ENCODE measurements around the gene TPP2.
A peak's percentile ranks its signal among the peaks of the same experiment; 100 is the strongest.

The TPP2 gene

DNA sequence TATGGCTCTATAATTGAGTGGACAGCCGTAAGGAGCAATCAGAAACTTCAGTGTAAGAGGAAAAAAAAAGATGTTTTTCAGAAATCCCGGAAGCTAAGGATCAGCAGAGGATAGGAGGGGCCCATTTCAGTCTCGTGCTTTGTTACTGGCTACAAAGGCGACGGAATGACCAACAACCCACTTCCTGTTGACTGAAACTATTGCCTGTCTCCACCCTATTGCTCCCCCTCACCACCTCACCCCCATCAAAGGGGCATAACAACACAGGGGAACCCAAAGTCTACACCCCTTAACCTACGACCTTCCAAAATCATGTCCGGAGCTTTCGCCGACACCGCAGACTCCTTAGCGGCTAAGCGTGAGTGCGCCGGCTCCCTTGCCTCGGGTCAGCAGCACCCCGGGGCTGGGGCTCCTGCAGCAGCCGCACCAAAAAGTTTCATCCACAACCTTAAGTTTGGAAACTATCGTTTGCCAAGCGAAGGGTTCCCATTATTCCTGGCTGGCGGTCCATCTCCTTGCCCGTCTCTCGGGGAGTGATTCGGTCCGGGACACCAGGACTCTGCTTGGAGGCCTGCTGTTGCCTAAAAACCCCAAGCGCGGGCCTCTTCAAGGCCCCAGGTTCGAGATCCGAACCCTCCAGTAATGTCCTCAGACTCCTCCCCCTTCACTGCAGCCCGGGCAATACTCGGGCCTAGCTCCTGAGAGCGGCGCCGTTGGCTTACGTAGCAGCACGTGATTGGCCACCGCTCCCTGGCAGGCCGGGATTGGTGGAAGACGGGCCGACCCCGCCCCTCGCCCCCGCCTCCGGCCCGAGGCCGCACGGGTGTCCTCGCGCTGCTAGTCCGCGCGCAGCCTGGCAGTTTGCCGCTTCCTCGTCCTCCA lies at the start of gene TPP2:
Gene TPP2, plus strand, starts transcription at position 840 of the 882 bp plus-strand sequence. CDS start 53 bp downstream, outside the sequence.
- Histone ChIP-seq H3K9ac (ENCODE audit: low read depth, low read length) (peak within 1 kb of the TSS; percentile 86), H3K9me3 (ENCODE audit: control insufficient read depth, insufficient read depth, low read length) (no peaks in the 10 kb centered on the region), H3K36me3 (ENCODE audit: insufficient read depth, low read length) (no peaks in the 10 kb centered on the region), H3K4me1 (ENCODE audit: insufficient read depth, low read length) (0 out of 2 replicates have a peak, but pooled peaks cover 4% of the 10 kb centered on the region)

DNA sequence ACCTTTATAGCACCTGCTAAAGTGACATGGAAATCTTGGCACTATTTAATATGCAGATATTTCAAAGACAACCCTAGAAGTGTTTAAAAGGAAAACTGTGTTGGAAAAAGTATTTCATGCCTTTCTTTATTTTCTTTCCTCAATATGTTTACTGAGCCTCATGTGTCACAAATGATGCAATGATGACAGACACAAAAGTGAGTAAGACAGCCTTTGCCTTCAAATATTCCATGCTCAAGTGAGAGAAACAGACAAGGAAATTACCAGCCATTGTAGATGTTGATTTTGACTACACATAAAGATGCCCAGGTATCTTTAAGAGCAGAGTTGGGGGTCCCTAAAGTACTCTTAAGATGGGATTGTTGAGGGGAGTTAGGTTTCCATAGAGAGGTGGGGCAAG lies 48.0 kb upstream of the TPP2 start:
- no peak overlapping the region for H3K9ac ChIP-seq (ENCODE audit: low read depth, low read length)
- no peaks in the 10 kb centered on the region for H3K36me3 ChIP-seq (ENCODE audit: insufficient read depth, low read length)
- no peaks in the 10 kb centered on the region; the same call in 1 of the 2 replicates for H3K4me1 ChIP-seq (ENCODE audit: insufficient read depth, low read length)
- no peaks in the 10 kb centered on the region for H3K9me3 ChIP-seq (ENCODE audit: control insufficient read depth, insufficient read depth, low read length)

DNA sequence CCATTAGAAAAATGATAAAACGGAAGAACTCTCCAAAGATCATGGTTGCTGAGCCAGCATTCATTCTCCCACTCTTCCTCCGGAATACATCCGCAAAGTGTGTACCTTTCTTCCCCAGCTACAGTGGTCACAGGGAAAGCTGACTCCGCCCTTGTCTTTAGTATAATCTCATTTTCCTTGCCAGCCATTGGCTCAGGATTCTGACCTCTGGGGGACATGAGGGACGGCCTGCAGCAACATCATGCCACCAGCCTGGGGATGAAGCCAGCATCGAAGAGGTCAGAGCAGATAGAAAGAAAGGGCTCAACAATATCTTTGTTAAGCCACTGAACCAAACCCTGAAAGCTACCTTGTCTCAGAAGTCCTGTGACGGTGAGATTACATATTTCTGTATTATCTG lies 46.3 kb upstream of the TPP2 start:
- H3K36me3 ChIP-seq (ENCODE audit: insufficient read depth, low read length) = no peaks in the 10 kb centered on the region
- H3K9me3 ChIP-seq (ENCODE audit: control insufficient read depth, insufficient read depth, low read length) = no peaks in the 10 kb centered on the region
- H3K9ac ChIP-seq (ENCODE audit: low read depth, low read length) = no peak overlapping the region
- no peaks in the 10 kb centered on the region; the same call in 1 of the 2 replicates for H3K4me1 ChIP-seq (ENCODE audit: insufficient read depth, low read length)

DNA sequence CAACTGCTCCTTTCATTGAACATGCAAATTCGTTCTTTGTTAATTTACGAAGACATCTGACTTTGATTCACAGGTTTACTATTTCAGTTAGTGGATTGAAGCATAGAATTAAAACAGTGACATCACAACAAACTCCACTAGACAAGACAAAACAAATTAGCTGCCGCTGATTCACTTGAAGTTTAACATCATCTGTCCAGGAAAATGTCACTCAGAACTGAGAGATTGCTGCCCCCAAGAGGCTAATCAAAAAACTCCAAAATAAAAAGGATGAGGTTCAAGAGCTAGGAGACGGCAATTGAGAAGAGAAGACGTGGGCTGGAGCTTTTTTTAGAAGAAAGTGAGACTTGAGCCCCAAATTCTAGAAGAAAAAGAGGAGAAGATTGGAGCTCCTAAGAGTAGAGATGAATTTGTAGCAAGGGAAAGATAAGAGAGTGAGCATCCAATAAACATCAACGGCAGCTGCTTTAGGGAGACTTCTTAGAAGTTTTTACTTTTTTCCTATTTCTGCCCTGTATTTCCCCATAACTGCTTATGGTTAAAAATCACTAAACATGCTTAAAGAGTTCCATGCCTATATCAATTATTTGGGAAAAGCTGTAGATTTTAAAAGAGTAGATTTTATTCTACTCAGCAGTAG lies 40.8 kb upstream of the TPP2 start:
- no peak overlapping the region for H3K9ac ChIP-seq (ENCODE audit: low read depth, low read length)
- no peaks in the 10 kb centered on the region for H3K4me1 ChIP-seq (ENCODE audit: insufficient read depth, low read length)
- no peaks in the 10 kb centered on the region for H3K36me3 ChIP-seq (ENCODE audit: insufficient read depth, low read length)
- H3K9me3 ChIP-seq (ENCODE audit: control insufficient read depth, insufficient read depth, low read length) = no peaks in the 10 kb centered on the region

DNA sequence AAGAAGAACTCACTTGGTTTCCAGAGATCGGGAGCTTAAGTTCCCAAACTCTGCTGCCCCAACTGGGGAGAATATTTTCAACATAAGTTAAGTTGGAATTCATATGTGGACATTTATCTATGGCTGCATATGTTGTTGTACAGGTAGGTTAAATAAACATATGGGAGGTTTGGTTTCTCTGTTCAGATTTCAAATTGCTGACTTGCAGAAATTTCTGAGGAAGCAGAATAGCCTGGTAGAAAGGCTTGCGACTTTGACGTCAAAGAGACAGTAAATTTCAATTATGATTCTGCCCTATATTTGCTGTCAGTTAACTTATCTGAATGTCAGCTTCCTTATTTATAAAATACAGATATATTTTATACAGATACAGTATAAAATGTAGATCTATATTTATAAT lies 40.0 kb upstream of the TPP2 start:
- Histone ChIP-seq H3K9ac (ENCODE audit: low read depth, low read length) (no peak overlapping the region), H3K4me1 (ENCODE audit: insufficient read depth, low read length) (no peaks in the 10 kb centered on the region), H3K36me3 (ENCODE audit: insufficient read depth, low read length) (no peaks in the 10 kb centered on the region), H3K9me3 (ENCODE audit: control insufficient read depth, insufficient read depth, low read length) (no peaks in the 10 kb centered on the region)

DNA sequence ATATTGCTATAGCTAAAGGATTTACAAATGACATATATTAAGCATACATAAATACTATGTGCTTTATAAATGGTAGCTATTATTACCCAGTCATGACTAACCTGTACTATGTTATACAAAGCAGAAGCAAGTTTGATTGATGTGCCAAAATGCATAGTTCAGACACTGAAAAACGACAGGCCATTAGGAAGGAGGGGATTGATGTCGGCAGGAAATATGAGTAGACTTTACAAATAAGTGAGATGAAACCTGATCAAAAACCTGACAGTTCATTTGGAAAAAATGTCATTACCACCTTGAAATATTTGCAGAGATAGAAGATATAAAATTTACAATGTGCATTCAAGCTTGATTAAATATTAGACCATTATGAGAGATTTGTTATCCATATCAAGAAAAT lies 38.8 kb upstream of the TPP2 start:
- no peaks in the 10 kb centered on the region for H3K36me3 ChIP-seq (ENCODE audit: insufficient read depth, low read length)
- H3K9me3 ChIP-seq (ENCODE audit: control insufficient read depth, insufficient read depth, low read length) = no peaks in the 10 kb centered on the region
- H3K9ac ChIP-seq (ENCODE audit: low read depth, low read length) = no peak overlapping the region; the same call in 1 of the 2 replicates
- H3K4me1 ChIP-seq (ENCODE audit: insufficient read depth, low read length) = no peaks in the 10 kb centered on the region

DNA sequence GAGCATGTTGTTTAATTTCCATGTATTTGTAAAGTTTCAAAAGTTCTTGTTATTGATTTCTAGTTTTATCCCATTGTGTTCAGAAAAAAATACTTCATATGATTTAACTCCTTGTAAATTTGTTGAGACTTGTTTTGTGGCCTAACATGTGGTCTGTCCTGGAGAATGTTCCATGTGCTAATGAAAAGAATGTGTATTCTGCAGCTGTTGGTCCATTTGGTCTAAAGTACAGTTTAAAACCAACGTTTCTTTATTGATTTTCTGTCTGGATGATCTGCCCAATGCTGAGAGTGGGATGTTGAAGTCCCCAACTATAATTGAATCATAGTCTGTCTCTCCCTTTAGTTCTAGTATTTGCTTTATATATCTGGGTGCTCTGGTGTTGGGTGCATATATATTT lies 34.9 kb upstream of the TPP2 start:
- H3K9me3 ChIP-seq (ENCODE audit: control insufficient read depth, insufficient read depth, low read length) = no peaks in the 10 kb centered on the region
- H3K4me1 ChIP-seq (ENCODE audit: insufficient read depth, low read length) = no peaks in the 10 kb centered on the region
- H3K36me3 ChIP-seq (ENCODE audit: insufficient read depth, low read length) = no peaks in the 10 kb centered on the region
- no peak overlapping the region for H3K9ac ChIP-seq (ENCODE audit: low read depth, low read length)

DNA sequence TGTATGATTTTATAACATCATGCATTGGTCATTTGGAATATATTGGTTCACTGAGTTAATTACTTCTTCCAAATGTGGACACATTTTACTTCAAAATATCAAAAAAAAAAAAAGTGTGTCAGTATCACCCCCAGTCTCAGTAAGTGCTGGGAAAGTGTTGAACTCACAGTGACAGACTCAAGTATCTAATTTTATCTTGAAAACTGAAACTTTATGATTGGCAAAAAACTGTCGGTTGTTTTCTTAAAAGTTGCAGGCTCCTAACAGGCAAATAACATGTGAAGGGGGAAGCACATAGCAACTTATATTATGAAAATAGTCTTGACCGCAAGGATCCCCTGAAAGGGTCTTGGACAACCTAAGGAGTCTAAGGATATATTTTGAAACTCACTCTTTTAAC lies 33.5 kb upstream of the TPP2 start:
- Histone ChIP-seq H3K4me1 (ENCODE audit: insufficient read depth, low read length) (no peaks in the 10 kb centered on the region), H3K9me3 (ENCODE audit: control insufficient read depth, insufficient read depth, low read length) (no peaks in the 10 kb centered on the region), H3K9ac (ENCODE audit: low read depth, low read length) (no peak overlapping the region), H3K36me3 (ENCODE audit: insufficient read depth, low read length) (no peaks in the 10 kb centered on the region)

DNA sequence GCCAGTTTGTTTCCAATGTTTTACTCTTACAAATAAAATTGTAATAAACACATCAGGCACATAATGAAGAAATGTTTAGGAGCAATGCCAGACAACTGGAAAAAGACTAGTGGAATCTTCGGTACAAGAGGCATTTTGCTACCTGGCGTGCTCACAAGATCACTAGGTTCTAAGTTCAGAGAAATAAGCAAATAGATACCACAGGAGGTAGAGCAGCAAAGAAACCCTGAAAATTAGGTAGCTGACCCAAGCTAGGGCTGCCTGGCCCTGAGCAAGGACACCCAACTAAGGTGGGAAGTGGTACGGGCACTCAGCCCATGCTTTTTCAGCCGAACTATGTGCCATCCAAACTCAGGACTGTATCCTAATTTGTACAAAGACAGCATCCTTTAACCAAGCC lies 32.2 kb upstream of the TPP2 start:
- H3K4me1 ChIP-seq (ENCODE audit: insufficient read depth, low read length) = no peaks in the 10 kb centered on the region
- H3K36me3 ChIP-seq (ENCODE audit: insufficient read depth, low read length) = no peaks in the 10 kb centered on the region
- H3K9me3 ChIP-seq (ENCODE audit: control insufficient read depth, insufficient read depth, low read length) = no peaks in the 10 kb centered on the region
- H3K9ac ChIP-seq (ENCODE audit: low read depth, low read length) = no peak overlapping the region

DNA sequence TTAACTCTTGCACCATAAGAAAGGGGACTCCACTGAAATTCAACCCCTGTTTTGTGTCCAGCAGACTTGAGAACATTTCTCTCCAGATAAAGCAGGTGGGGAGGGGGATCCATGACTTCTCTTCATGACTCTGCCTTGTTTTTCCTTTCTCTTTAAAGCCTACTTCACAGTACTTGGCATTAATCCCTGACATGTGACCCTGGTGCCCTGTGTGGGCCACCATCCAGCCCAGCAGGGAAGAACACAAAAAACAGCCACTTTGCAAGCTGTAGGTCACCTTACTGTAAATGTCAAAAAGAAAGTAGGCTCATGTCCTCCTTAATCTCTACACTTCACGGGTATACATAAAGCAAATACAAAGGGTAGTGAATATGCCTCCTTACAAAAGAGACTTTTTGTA lies 30.3 kb upstream of the TPP2 start:
- H3K36me3 ChIP-seq (ENCODE audit: insufficient read depth, low read length) = no peaks in the 10 kb centered on the region
- H3K4me1 ChIP-seq (ENCODE audit: insufficient read depth, low read length) = no peaks in the 10 kb centered on the region
- no peaks in the 10 kb centered on the region for H3K9me3 ChIP-seq (ENCODE audit: control insufficient read depth, insufficient read depth, low read length)
- H3K9ac ChIP-seq (ENCODE audit: low read depth, low read length) = no peak overlapping the region

DNA sequence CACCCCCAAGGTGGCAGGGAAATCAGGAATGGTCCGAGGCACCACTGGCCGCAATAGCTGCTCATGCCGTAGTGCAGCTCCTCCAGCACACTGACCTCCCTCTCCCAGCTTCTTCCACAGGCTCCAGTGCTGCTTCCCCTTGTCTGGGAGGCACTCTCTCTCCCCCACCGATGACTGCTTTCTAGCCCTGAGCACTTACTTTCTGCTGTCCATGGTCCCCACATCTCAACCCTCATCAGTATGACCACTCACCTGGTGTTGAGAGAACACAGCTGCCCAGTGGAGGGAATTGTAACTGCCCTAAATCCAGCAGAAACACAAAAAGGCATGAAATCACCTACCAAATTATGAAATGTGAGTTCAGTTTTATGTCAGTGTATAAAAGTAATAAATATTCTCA lies 28.9 kb upstream of the TPP2 start:
- Histone ChIP-seq H3K36me3 (ENCODE audit: insufficient read depth, low read length) (no peaks in the 10 kb centered on the region), H3K9me3 (ENCODE audit: control insufficient read depth, insufficient read depth, low read length) (no peaks in the 10 kb centered on the region), H3K9ac (ENCODE audit: low read depth, low read length) (no peak overlapping the region), H3K4me1 (ENCODE audit: insufficient read depth, low read length) (no peaks in the 10 kb centered on the region)

DNA sequence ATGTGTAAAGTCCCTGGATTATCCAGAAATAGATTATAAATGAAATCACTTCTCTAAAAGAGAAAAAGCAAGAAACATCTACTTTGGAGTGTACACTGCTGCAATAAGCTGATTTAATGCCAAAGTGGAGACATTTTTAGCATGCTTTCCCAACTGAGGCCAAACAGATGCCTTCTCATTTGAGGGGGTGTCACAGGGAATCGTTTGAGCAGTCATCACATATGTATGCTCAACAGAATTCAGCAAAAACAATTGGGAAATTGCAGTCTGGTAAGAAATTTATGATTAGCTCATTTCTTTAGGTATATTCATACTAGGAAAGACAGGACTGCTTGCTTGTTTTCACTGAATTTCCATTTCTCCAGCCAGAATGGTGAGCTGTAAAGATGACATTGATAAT lies 27.3 kb upstream of the TPP2 start:
- no peaks in the 10 kb centered on the region for H3K9me3 ChIP-seq (ENCODE audit: control insufficient read depth, insufficient read depth, low read length)
- H3K4me1 ChIP-seq (ENCODE audit: insufficient read depth, low read length) = no peaks in the 10 kb centered on the region
- no peaks in the 10 kb centered on the region for H3K36me3 ChIP-seq (ENCODE audit: insufficient read depth, low read length)
- no peak overlapping the region for H3K9ac ChIP-seq (ENCODE audit: low read depth, low read length)

DNA sequence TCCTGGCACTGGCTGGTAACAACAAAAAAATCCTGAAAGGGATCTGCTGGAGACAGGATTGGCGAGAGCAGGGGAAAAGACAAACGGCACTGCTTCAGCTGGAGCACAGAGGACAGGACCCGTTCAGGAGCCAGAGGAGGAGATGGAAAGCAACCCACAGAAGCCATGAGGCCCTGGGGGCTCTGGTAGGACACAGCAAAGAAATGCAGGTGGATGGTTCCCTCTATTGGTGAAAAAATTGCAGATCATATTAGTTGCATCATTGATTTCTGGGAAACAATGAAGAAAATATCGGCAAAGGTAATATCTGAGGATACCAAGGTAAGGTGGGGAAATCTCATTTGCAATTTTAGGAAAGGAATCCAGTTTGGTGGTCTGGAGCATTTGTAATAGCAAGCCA lies 25.7 kb upstream of the TPP2 start:
- no peaks in the 10 kb centered on the region for H3K4me1 ChIP-seq (ENCODE audit: insufficient read depth, low read length)
- no peak overlapping the region for H3K9ac ChIP-seq (ENCODE audit: low read depth, low read length)
- H3K9me3 ChIP-seq (ENCODE audit: control insufficient read depth, insufficient read depth, low read length) = no peaks in the 10 kb centered on the region
- no peaks in the 10 kb centered on the region for H3K36me3 ChIP-seq (ENCODE audit: insufficient read depth, low read length)

DNA sequence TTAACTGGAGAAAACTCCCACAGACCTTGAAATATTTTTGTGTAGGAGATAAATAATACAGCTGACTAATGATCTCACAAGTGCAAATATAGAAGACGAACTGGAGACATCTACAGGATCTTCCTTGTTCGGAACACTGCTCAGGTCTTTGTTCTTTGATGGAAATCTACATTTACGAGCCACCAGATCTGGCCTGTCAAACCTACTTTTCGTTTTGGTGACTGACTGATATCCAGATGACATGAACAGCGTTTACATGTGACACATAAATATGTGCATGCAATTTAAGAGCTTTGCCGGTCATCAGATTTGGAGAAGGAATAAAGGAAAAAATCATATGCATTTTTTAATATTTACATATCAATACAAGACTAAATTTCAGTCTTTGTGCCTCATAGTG lies 24.5 kb upstream of the TPP2 start:
- Histone ChIP-seq H3K9ac (ENCODE audit: low read depth, low read length) (no peak overlapping the region), H3K36me3 (ENCODE audit: insufficient read depth, low read length) (no peaks in the 10 kb centered on the region), H3K9me3 (ENCODE audit: control insufficient read depth, insufficient read depth, low read length) (no peaks in the 10 kb centered on the region), H3K4me1 (ENCODE audit: insufficient read depth, low read length) (no peaks in the 10 kb centered on the region)

DNA sequence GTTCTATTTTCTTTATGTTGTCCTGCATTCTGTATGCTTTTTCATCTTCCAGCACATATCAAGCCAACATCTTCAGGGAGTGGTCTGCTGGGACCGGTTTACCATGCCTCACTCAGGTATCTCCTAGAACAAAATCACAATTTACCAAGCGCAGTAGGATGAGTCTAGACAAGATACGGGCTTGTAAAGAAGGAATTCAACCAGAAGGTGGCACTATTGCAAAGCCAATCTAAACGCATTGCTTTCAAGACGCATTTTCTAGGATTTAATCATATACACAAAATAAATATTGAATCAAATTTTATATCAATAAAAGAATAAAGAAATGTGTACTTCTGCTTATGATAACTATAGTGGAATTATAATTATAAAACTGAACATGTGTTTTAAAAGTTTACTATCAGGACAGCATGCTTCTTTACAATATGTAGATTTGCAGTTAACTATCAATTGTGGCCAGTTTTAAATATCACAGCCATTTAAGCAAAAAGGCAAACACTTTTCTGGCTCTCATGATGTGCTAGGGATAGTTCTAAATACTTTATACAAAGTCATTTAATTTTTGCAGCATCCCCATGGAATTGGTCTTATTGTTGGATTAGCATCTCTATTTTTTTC lies 16.1 kb upstream of the TPP2 start:
- Histone ChIP-seq H3K36me3 (ENCODE audit: insufficient read depth, low read length) (no peaks in the 10 kb centered on the region), H3K9ac (ENCODE audit: low read depth, low read length) (no peak overlapping the region), H3K9me3 (ENCODE audit: control insufficient read depth, insufficient read depth, low read length) (no peaks in the 10 kb centered on the region), H3K4me1 (ENCODE audit: insufficient read depth, low read length) (no peaks in the 10 kb centered on the region)
